Nephron (organoid): ENCODE data around the gene EPDR1.

Source experiments
- H3K27ac Mint-ChIP-seq, 3 experiments: 2 replicates each; pipeline ENCODE4 v1.8.0; 2020; ENCODE audit warnings: mixed read lengths in 3 of 3, mild to moderate bottlenecking in 2 of 3, moderate library complexity in 1 of 3
- H3K27me3 Mint-ChIP-seq: 2 replicates; pipeline ENCODE4 v1.8.0; 2021; ENCODE audit warnings: low read depth, mild to moderate bottlenecking, moderate library complexity, mixed read lengths
- H3K36me3 Mint-ChIP-seq: 2 replicates; pipeline ENCODE4 v1.8.0; 2020; ENCODE audit warnings: low read depth, mixed read lengths
- H3K4me1 Mint-ChIP-seq: 2 replicates; pipeline ENCODE4 v1.8.0; 2020; ENCODE audit warnings: mixed read lengths
- H3K4me3 Mint-ChIP-seq, 3 experiments: 2 replicates each; pipeline ENCODE4 v1.8.0; 2020; ENCODE audit warnings: mild to moderate bottlenecking in 3 of 3, mixed read lengths in 3 of 3, moderate library complexity in 2 of 3
- H3K9me3 Mint-ChIP-seq: 2 replicates; pipeline ENCODE4 v1.8.0; 2020; ENCODE audit warnings: mixed read lengths
- CTCF ChIP-seq, 3 experiments: fragments of 200-600 bp; sonication (generic); IDR thresholded peaks; one replicate each; pipeline ENCODE4 v1.5.0; 2021; ENCODE audit warnings: antibody characterized with exemption in 3 of 3; ENCODE audit not compliant: unreplicated experiment in 3 of 3

The EPDR1 gene

GRCh38 chr7:37993060-37993501, 72.6 kb downstream of the EPDR1 start:
- Mint-ChIP-seq H3K27me3 (peaks cover 3% of the 10 kb centered on the region), H3K9me3 (peaks cover 10% of the 10 kb centered on the region), H3K4me1 (no peaks in the 10 kb centered on the region), H3K4me3 (no peak overlapping the region), H3K36me3 (no peaks in the 10 kb centered on the region), H3K27ac (no peak overlapping the region)
- no peak for TF ChIP-seq CTCF (IDR thresholded peaks at IDR 0.05; ENCODE audit: unreplicated experiment in 3 of 3)

DNA sequence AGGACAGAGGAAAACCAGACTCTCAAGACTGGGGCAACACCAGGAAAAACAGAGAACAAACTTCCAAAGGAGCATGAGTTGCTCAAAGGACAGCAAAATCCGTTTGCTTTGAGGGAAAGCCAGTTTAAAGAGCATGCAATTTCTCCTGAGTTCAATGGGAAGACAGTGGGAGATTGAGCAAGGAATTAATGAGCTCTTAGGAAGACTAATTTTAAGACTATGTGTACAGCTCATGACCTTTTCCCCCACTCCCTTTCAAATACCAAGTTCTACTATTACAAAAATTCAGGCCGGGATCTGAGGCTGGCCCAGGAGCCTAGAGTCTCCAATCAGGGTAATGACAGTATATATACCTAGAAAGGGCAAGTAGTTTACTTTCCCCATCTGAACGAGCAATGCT, 79.2 kb downstream of the EPDR1 start:
- H3K4me1 Mint-ChIP-seq, result peaks cover 29% of the 10 kb centered on the region
- peak overlapping the region; percentile 28 to 57 (median 32) for H3K27ac Mint-ChIP-seq
- H3K9me3 Mint-ChIP-seq, result peaks cover 12% of the 10 kb centered on the region
- TF ChIP-seq CTCF (IDR thresholded peaks at IDR 0.05; ENCODE audit: unreplicated experiment in 3 of 3), result no peak
- H3K4me3 Mint-ChIP-seq, result no peak overlapping the region
- H3K27me3 Mint-ChIP-seq, result no peaks in the 10 kb centered on the region
- H3K36me3 Mint-ChIP-seq, result no peaks in the 10 kb centered on the region

GRCh38 chr7:38000272-38000671, 79.8 kb downstream of the EPDR1 start:
- no peaks in the 10 kb centered on the region for H3K36me3 Mint-ChIP-seq
- peaks cover 11% of the 10 kb centered on the region for H3K9me3 Mint-ChIP-seq
- peak overlapping the region; percentile 13 to 28 (median 20) for H3K27ac Mint-ChIP-seq
- H3K4me1 Mint-ChIP-seq, result peaks cover 29% of the 10 kb centered on the region
- H3K4me3 Mint-ChIP-seq, result no peak overlapping the region
- TF ChIP-seq CTCF (IDR thresholded peaks at IDR 0.05; ENCODE audit: unreplicated experiment in 3 of 3), result no peak
- H3K27me3 Mint-ChIP-seq, result no peaks in the 10 kb centered on the region
